ENCODE results near the gene ANG. TPM values are rescaled to one million over a fixed set of nuclear protein-coding genes. Genes with fewer than 3 reads are reported as not detected.

The ANG gene
- total and polyA plus RNA-seq, 2 of the 8 experiments (the other 6 are each of a cell fraction or from before 2014, with no cell fraction given): 2.2 to 4.6 TPM

DNA sequence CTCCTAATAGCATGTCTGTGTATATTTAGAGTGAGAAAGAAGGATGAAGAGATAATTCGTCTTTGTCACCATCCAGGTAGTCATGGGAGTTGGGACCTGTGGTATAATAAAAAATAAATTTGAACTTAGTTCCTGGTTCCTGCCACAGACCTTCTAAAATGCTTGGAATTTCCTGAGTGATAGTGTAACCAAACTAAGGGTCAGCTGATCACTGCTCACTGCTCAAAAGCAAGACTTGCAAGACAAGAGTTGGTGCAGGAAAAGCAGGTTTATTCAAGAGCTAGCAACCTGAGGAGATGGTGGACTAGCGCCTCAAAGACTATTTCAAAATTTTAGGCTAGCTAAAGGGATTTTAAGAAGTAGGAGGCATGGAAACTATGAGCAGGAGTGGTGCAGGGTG lies 19.1 kb downstream of the ANG start:
- H3K4me2 ChIP-seq (ENCODE audit: insufficient read depth in 1 of 2, low read depth in 2 of 2, low read length in 2 of 2): no peak overlapping the region
- H4K20me1 ChIP-seq (replicated peaks in 1 of 2; ENCODE audit: control insufficient read depth in 1 of 2, insufficient read depth in 2 of 2, low read length in 2 of 2): no peaks in the 10 kb centered on the region
- ChIA-PET CTCF (ENCODE audit: partially characterized antibody) (interaction anchor here (1.2 to 4.9 kb wide), 5 partner anchors 11 to 263 kb away, joined by 3 to 15 read pairs (median 5); no protein-coding TSS in a partner anchor), POLR2A (ENCODE audit: partially characterized antibody) (interaction anchor here (0.6 to 1.3 kb wide), 3 partner anchors 45 to 108 kb away, joined by 3 read pairs; no protein-coding TSS in a partner anchor)
- H2AFZ ChIP-seq (ENCODE audit: low read length): no peak overlapping the region
- H3K9me3 ChIP-seq (ENCODE audit: insufficient read depth in 2 of 2, low read depth in 1 of 2, low read length in 1 of 2): peaks cover 28 to 34% of the 10 kb centered on the region in 2 experiments
- peak overlapping the region; percentile 41; the same call in 1 of the 2 replicates for H3K27ac ChIP-seq (ENCODE audit: low read depth, low read length)
- 79% methylated on average over 2 of the region's 2 CpGs; no CpG with 5 or more reads in 1 of the 2 experiments for WGBS, 2 experiments (ENCODE audit: extremely low coverage in 1 of 2, insufficient coverage in 1 of 2, insufficient read length in 1 of 2, insufficient replicate concordance in 2 of 2, low coverage in 1 of 2, low lambda C conversion rate in 2 of 2, missing lambda C conversion rate in 1 of 2)
- H3K79me1 ChIP-seq (ENCODE audit: low read depth, low read length): no peaks in the 10 kb centered on the region
- no peaks in the 10 kb centered on the region for H3K23me2 ChIP-seq (ENCODE audit: low read depth, low read length)
- H3K4me3 ChIP-seq (ENCODE audit: extremely low read depth in 1 of 4, insufficient read depth in 2 of 4, low read depth in 3 of 4, low read length in 4 of 4): peak overlapping the region in 1 of 4 experiments; percentile 42; a peak in 1 of 8 replicates
- TF ChIP-seq EZH2 (IDR thresholded peaks at IDR 0.05; ENCODE audit: low read depth, low read length, severe bottlenecking): no peak
- TF ChIP-seq JUND (IDR thresholded peaks at IDR 0.05; ENCODE audit: low read length): no peak
- no peak for TF ChIP-seq RFX5 (IDR thresholded peaks at IDR 0.05; ENCODE audit: borderline replicate concordance, low read depth, low read length)
- no peak for DNase-seq (ENCODE audit: low read depth in 1 of 2, low spot score in 2 of 2)
- peak overlapping the region; percentile 28; the same call in 1 of the 2 replicates for H2BK20ac ChIP-seq (ENCODE audit: low read length)
- H4K91ac ChIP-seq (replicated peaks; ENCODE audit: insufficient read length, low read length): peak overlapping the region; percentile 20
- no peak overlapping the region for H3K9ac ChIP-seq (replicated peaks in 1 of 4; ENCODE audit: extremely low read depth in 1 of 4, low read depth in 3 of 4, low read length in 3 of 4)
- H3K4ac ChIP-seq (replicated peaks; ENCODE audit: insufficient read length, low read depth, low read length): no peak overlapping the region
- no peak overlapping the region for H4K8ac ChIP-seq (ENCODE audit: extremely low read depth, insufficient read depth, low read length)
- peaks cover 0 to 12% (median 0%) of the 10 kb centered on the region in 4 experiments; a peak in 3 of 8 replicates for H3K36me3 ChIP-seq (ENCODE audit: control insufficient read depth in 2 of 4, insufficient read depth in 4 of 4, low read length in 3 of 4)
- no peak overlapping the region for H3K56ac ChIP-seq (replicated peaks; ENCODE audit: insufficient read length, low read depth, low read length)
- H2AK5ac ChIP-seq (ENCODE audit: low read depth, low read length): peak overlapping the region; percentile 26; the same call in 1 of the 2 replicates
- H3K79me2 ChIP-seq (ENCODE audit: control insufficient read depth in 1 of 2, insufficient read depth in 2 of 2, low read length in 2 of 2): no peaks in the 10 kb centered on the region
- H3K27me3 ChIP-seq (replicated peaks in 1 of 4; ENCODE audit: control insufficient read depth in 3 of 4, extremely low read depth in 1 of 4, insufficient read depth in 3 of 4, low read length in 3 of 4): no peaks in the 10 kb centered on the region
- peak overlapping the region; percentile 34 for H4K5ac ChIP-seq (ENCODE audit: insufficient read length, low read depth, low read length)
- no peak overlapping the region for H2BK15ac ChIP-seq (ENCODE audit: low read length)
- peak overlapping the region; percentile 16 for H2BK120ac ChIP-seq (replicated peaks; ENCODE audit: low read depth, low read length)
- FAIRE-seq: no peak
- H2BK5ac ChIP-seq (ENCODE audit: low read depth, low read length): peak overlapping the region; percentile 80; the same call in 1 of the 2 replicates
- no peak overlapping the region for H3K14ac ChIP-seq (ENCODE audit: insufficient read length)
- peaks cover 0 to 3% (median 0%) of the 10 kb centered on the region in 4 experiments; a peak in 1 of 7 replicates for H3K4me1 ChIP-seq (replicated peaks in 1 of 4; ENCODE audit: control insufficient read depth in 3 of 4, insufficient read depth in 4 of 4, low read length in 3 of 4)
- no peak overlapping the region; the same call in 1 of the 2 replicates for H3K18ac ChIP-seq (ENCODE audit: extremely low read depth, low read length)
- no peak overlapping the region for H3K23ac ChIP-seq (ENCODE audit: insufficient read length)
- H2BK12ac ChIP-seq (ENCODE audit: low read depth, low read length): peak overlapping the region; percentile 61; the same call in 1 of the 2 replicates
